Karpas-422 (cell line): Measurements from ENCODE around the gene ELK4. TPM values are rescaled to one million over a fixed set of nuclear protein-coding genes. Genes with fewer than 3 reads are reported as not detected.
A peak's percentile ranks its signal among the peaks of the same experiment; 100 is the strongest.
"Not testable (repeated sequence)": the region's sequence is repeated elsewhere in the genome, so short reads cannot be mapped to it uniquely, and the experiment has no call there.

Experiments
- DNase-seq: peaks from one replicate; pipeline ENCODE4 v3.0.0-alpha.2; 2015
- H2AFZ ChIP-seq: fragments of 200-600 bp; sonication (generic); 2 replicates; pipeline ENCODE4 v1.6.1; 2014; ENCODE audit warnings: antibody characterized with exemption, low read length, mixed read lengths
- H3K27ac ChIP-seq: fragments of 200-600 bp; sonication (generic); 2 replicates; pipeline ENCODE4 v1.5.1; 2014; ENCODE audit warnings: mild to moderate bottlenecking, low read length, moderate library complexity
- H3K27me3 ChIP-seq: fragments of 200-600 bp; sonication (generic); 2 replicates; pipeline ENCODE4 v1.6.1; 2014; ENCODE audit warnings: low read length, mixed read lengths
- H3K36me3 ChIP-seq: fragments of 200-600 bp; sonication (generic); 2 replicates; pipeline ENCODE4 v1.6.1; 2014; ENCODE audit warnings: low read length, mixed read lengths; ENCODE audit not compliant: insufficient read depth
- H3K4me1 ChIP-seq: fragments of 200-600 bp; sonication (generic); 2 replicates; pipeline ENCODE4 v1.6.1; 2014; ENCODE audit warnings: mild to moderate bottlenecking, low read length, mixed read lengths
- H3K4me2 ChIP-seq: fragments of 200-600 bp; sonication (generic); 2 replicates; pipeline ENCODE4 v1.6.1; 2014; ENCODE audit warnings: low read length, low read depth, mild to moderate bottlenecking; ENCODE audit not compliant: poor library complexity, severe bottlenecking
- H3K4me3 ChIP-seq: fragments of 200-600 bp; sonication (generic); 2 replicates; pipeline ENCODE4 v1.5.1; 2014; ENCODE audit warnings: mild to moderate bottlenecking, antibody characterized with exemption, low read length, mixed read lengths
- H3K79me2 ChIP-seq: fragments of 200-600 bp; sonication (generic); 2 replicates; pipeline ENCODE4 v1.6.1; 2014; ENCODE audit warnings: mild to moderate bottlenecking, low read length, mixed read lengths
- H3K9ac ChIP-seq: fragments of 200-600 bp; sonication (generic); 2 replicates; pipeline ENCODE4 v1.6.0; 2014; ENCODE audit warnings: low read length
- H3K9me2 ChIP-seq: fragments of 200-600 bp; sonication (generic), shearing (Covaris generic); replicated peaks from 2 replicates; pipeline ENCODE4 v1.6.0; 2014; ENCODE audit warnings: mild to moderate bottlenecking, low read length, moderate library complexity; ENCODE audit not compliant: insufficient read depth
- H3K9me3 ChIP-seq: fragments of 300-700, 200-600 bp; sonication (generic); 2 replicates; pipeline ENCODE4 v1.6.1; 2014; ENCODE audit warnings: low read length, mixed read lengths
- H4K20me1 ChIP-seq: fragments of 200-600 bp; sonication (generic); 2 replicates; pipeline ENCODE4 v1.6.1; 2014; ENCODE audit warnings: mild to moderate bottlenecking, antibody characterized with exemption, low read length, low read depth; ENCODE audit not compliant: insufficient read depth
- total RNA-seq: library from RNA; depleted of rRNA; stranded (reverse); fragments of >200 nt; shearing (Covaris generic); gene quantifications from 2 replicates; pipeline ENCODE4 v1.2.3, GENCODE V29; 2014; ENCODE audit warnings: low replicate concordance

ELK4 gene
- total RNA-seq, 1 experiment from 2014 or later, result 57.3 TPM

- no peak overlapping the region for H2AFZ ChIP-seq
- no peak overlapping the region for H3K27ac ChIP-seq
- no peak overlapping the region for H3K4me3 ChIP-seq
- no peaks in the 10 kb centered on the region for H3K27me3 ChIP-seq
- no peaks in the 10 kb centered on the region for H3K36me3 ChIP-seq
- no peaks in the 10 kb centered on the region for H3K9me3 ChIP-seq
- H3K4me2 ChIP-seq, result no peak overlapping the region
- H4K20me1 ChIP-seq, result peaks cover 11% of the 10 kb centered on the region; the same call in 1 of the 2 replicates
- no peaks in the 10 kb centered on the region for H3K9me2 ChIP-seq
- DNase-seq, result no peak
- no peak overlapping the region for H3K9ac ChIP-seq
- peaks cover 1% of the 10 kb centered on the region for H3K4me1 ChIP-seq
- H3K79me2 ChIP-seq, result no peaks in the 10 kb centered on the region
Measured at GRCh38 chr1:205637854-205638468, 6.2 kb upstream of the ELK4 start.

GRCh38 chr1:205636732-205637131, 4.9 kb upstream of the ELK4 start:
- H3K9me2 ChIP-seq, result no peaks in the 10 kb centered on the region
- no peaks in the 10 kb centered on the region for H3K27me3 ChIP-seq
- no peak overlapping the region for H3K9ac ChIP-seq
- H3K79me2 ChIP-seq, result no peaks in the 10 kb centered on the region
- no peak for DNase-seq
- no peaks in the 10 kb centered on the region for H3K36me3 ChIP-seq
- H4K20me1 ChIP-seq, result peaks cover 11% of the 10 kb centered on the region; the same call in 1 of the 2 replicates
- no peak overlapping the region for H3K27ac ChIP-seq
- no peak overlapping the region for H3K4me2 ChIP-seq
- H2AFZ ChIP-seq, result no peak overlapping the region
- H3K4me1 ChIP-seq, result peaks cover 10% of the 10 kb centered on the region
- no peaks in the 10 kb centered on the region for H3K9me3 ChIP-seq
- H3K4me3 ChIP-seq, result no peak overlapping the region

- not testable (repeated sequence) for H3K36me3 ChIP-seq, H3K9me3 ChIP-seq, H3K9me2 ChIP-seq, H3K4me2 ChIP-seq, H3K4me3 ChIP-seq, DNase-seq, H3K27me3 ChIP-seq, H3K27ac ChIP-seq, H2AFZ ChIP-seq, H3K4me1 ChIP-seq, H3K79me2 ChIP-seq, H3K9ac ChIP-seq
- peaks cover 11% of the 10 kb centered on the region; the same call in 1 of the 2 replicates for H4K20me1 ChIP-seq
Measured at GRCh38 chr1:205636138-205636530, 4.3 kb upstream of the ELK4 start.

GRCh38 chr1:205633421-205633976, 1.7 kb upstream of the ELK4 start:
- no peaks in the 10 kb centered on the region for H3K9me2 ChIP-seq
- H3K9me3 ChIP-seq, result no peaks in the 10 kb centered on the region
- no peaks in the 10 kb centered on the region for H3K27me3 ChIP-seq
- no peak overlapping the region for H3K4me2 ChIP-seq
- H3K27ac ChIP-seq, result no peak overlapping the region
- no peaks in the 10 kb centered on the region for H3K36me3 ChIP-seq
- H3K4me1 ChIP-seq, result peaks cover 29% of the 10 kb centered on the region
- H2AFZ ChIP-seq, result no peak overlapping the region
- no peak overlapping the region for H3K4me3 ChIP-seq
- peaks cover 26% of the 10 kb centered on the region for H3K79me2 ChIP-seq
- no peak overlapping the region for H3K9ac ChIP-seq
- peaks cover 13% of the 10 kb centered on the region; the same call in 1 of the 2 replicates for H4K20me1 ChIP-seq
- DNase-seq, result no peak

- H3K9me2 ChIP-seq, result no peaks in the 10 kb centered on the region
- H3K4me3 ChIP-seq, result peak overlapping the region; percentile 92
- peaks cover 33% of the 10 kb centered on the region for H3K79me2 ChIP-seq
- DNase-seq, result no peak
- H4K20me1 ChIP-seq, result 0 out of 2 replicates have a peak, but pooled peaks cover 10% of the 10 kb centered on the region
- H3K27ac ChIP-seq, result no peak overlapping the region
- peak overlapping the region; percentile 74 for H3K9ac ChIP-seq
- no peaks in the 10 kb centered on the region for H3K36me3 ChIP-seq
- H3K27me3 ChIP-seq, result no peaks in the 10 kb centered on the region
- H2AFZ ChIP-seq, result peak overlapping the region; percentile 73; the same call in 1 of the 2 replicates
- H3K9me3 ChIP-seq, result no peaks in the 10 kb centered on the region
- peak overlapping the region; percentile 81 for H3K4me2 ChIP-seq
- H3K4me1 ChIP-seq, result peaks cover 37% of the 10 kb centered on the region
Measured at GRCh38 chr1:205632669-205633169, 908 bp upstream of the ELK4 start.

- DNase-seq, result peak; percentile 94
- no peak overlapping the region for H2AFZ ChIP-seq
- peak overlapping the region; percentile 95 for H3K27ac ChIP-seq
- H3K9me2 ChIP-seq, result no peaks in the 10 kb centered on the region
- H3K27me3 ChIP-seq, result no peaks in the 10 kb centered on the region
- peaks cover 52% of the 10 kb centered on the region for H3K4me1 ChIP-seq
- H3K9ac ChIP-seq, result peak overlapping the region; percentile 94
- H3K79me2 ChIP-seq, result peaks cover 49% of the 10 kb centered on the region
- H4K20me1 ChIP-seq, result 0 out of 2 replicates have a peak, but pooled peaks cover 5% of the 10 kb centered on the region
- H3K9me3 ChIP-seq, result no peaks in the 10 kb centered on the region
- H3K36me3 ChIP-seq, result no peaks in the 10 kb centered on the region
- H3K4me3 ChIP-seq, result peak overlapping the region; percentile 92
- H3K4me2 ChIP-seq, result peak overlapping the region; percentile 97
Measured at GRCh38 chr1:205631010-205631767, 622 bp downstream of the ELK4 start.

GRCh38 chr1:205630651-205631009, 1.2 kb downstream of the ELK4 start:
- Histone ChIP-seq H3K4me1 (peaks cover 56% of the 10 kb centered on the region), H3K4me2 (peak overlapping the region; percentile 97), H3K36me3 (no peaks in the 10 kb centered on the region), H3K9me3 (no peaks in the 10 kb centered on the region), H4K20me1 (0 out of 2 replicates have a peak, but pooled peaks cover 4% of the 10 kb centered on the region), H3K27me3 (no peaks in the 10 kb centered on the region), H3K4me3 (peak overlapping the region; percentile 92), H2AFZ (no peak overlapping the region), H3K79me2 (peaks cover 54% of the 10 kb centered on the region), H3K27ac (peak overlapping the region; percentile 95), H3K9me2 (no peaks in the 10 kb centered on the region), H3K9ac (peak overlapping the region; percentile 94)
- DNase-seq, result no peak

- Histone ChIP-seq H3K79me2 (peaks cover 58% of the 10 kb centered on the region), H3K9me3 (no peaks in the 10 kb centered on the region), H3K4me2 (peak overlapping the region; percentile 97), H3K27me3 (no peaks in the 10 kb centered on the region), H3K36me3 (no peaks in the 10 kb centered on the region), H3K4me3 (peak overlapping the region; percentile 92), H3K4me1 (peaks cover 56% of the 10 kb centered on the region), H2AFZ (no peak overlapping the region), H3K27ac (peak overlapping the region; percentile 95), H3K9me2 (no peaks in the 10 kb centered on the region), H4K20me1 (peaks cover 5% of the 10 kb centered on the region; the same call in 1 of the 2 replicates), H3K9ac (peak overlapping the region; percentile 94)
- DNase-seq, result peak; percentile 69
Measured at GRCh38 chr1:205630241-205630640, 1.6 kb downstream of the ELK4 start.
